ENCODE data around the gene GATC. TPM values are rescaled to one million over a fixed set of nuclear protein-coding genes. Genes with fewer than 3 reads are reported as not detected.
"Not testable (repeated sequence)": the region's sequence is repeated elsewhere in the genome, so short reads cannot be mapped to it uniquely, and the experiment has no call there.

Gene GATC
- polyA plus RNA-seq, 3 donors = 29.8 to 43.3 (median 41.9) TPM

- no peak for DNase-seq
These were observed 17.5 kb upstream of the GATC start for GRCh38 chr12:120428597-120429229.

DNA sequence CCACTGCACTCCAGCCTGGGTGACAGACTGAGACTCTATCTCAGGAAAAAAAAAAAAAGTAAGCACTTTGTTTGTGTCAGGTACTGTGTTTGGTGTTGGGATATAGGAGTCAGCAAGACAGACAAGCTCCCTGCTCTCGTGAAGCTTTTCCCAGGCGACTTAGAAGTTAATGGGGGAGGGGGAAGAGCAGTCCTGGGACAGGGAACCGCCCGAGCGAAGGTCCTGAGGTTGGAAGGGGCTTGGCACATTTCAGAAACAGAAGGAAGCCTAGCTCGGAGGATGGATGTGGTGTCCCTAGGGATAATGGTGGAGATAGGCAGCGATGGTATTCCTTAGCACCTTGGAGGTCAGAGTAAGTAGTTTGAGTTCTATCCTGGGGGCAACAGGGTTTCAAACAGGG is 16.9 kb upstream of the GATC start:
- no peak for DNase-seq

DNA sequence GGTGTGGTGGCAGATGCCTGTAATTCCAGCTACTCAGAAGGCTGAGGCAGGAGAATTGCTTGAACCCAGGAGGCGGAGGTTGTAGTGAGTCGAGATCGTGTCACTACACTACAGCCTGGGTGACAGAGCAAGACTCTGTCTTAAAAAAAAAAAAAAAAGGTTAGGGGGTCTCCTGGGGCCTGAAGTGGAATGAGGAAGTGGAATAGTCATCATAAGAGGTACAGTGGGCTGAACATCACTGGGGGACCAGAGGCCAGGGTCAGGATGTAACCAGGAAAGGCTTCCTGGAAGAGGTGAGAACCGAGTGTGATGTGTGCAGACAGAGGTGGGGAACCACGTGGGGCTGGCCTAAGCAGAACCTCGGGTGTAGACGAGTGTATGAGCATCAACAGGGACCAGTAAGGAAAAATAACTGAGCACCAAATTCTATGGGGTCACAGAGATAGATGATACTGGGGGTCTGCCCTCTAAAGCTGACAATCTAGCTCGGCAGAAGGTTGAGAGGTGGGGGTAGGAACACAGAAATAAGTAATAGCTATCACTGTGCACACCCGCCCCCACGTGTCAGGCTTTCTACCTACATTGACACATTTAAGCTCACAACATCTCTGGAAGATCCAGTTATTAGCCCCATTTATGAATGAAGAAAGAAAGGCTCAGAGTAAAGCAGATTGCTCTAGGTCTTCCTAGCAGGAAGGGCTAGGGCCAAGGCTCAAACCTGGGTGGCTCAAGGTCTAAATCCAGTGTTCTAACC is 13.3 kb upstream of the GATC start:
- no peak for DNase-seq

DNA sequence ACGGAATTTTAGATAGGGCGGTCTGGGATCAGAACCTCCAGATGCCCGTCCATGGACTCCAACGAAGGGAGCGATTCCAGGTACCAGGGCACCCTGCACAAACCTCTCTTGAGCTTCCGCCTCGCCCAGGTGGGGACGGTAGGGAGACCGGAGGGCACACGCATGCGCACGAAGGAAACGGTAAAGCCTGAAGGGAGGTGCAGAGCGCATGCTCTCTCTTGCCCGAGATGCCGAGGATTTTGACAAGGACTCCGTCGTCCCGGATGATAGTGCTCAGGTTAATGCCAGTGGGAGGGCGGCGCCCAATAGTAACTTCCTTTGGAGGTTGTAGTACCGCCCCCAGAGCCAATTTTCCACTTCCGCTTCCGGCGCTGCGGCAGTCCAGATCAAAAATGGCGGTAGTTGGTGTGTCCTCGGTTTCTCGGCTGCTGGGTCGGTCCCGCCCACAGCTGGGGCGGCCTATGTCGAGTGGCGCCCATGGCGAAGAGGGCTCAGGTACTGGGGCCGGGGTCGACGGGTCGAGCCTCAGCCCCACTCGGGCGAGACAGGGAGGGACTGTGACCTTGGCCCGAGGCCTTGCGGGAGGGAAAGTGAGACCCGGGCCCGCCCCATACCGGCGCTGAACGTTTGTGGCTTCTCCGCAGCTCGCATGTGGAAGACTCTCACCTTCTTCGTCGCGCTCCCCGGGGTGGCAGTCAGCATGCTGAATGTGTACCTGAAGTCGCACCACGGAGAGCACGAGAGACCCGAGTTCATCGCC is 8.3 kb upstream of the GATC start, which contains the start of gene COX6A1:
Gene COX6A1, plus strand, starts transcription at position 379 of the 760 bp plus-strand sequence. Its CDS starts 14 bp downstream, at position 393.
- DNase-seq = peak; percentile 98

GRCh38 chr12:120438495-120439198 is 7.6 kb upstream of the GATC start:
- no peak for DNase-seq

DNA sequence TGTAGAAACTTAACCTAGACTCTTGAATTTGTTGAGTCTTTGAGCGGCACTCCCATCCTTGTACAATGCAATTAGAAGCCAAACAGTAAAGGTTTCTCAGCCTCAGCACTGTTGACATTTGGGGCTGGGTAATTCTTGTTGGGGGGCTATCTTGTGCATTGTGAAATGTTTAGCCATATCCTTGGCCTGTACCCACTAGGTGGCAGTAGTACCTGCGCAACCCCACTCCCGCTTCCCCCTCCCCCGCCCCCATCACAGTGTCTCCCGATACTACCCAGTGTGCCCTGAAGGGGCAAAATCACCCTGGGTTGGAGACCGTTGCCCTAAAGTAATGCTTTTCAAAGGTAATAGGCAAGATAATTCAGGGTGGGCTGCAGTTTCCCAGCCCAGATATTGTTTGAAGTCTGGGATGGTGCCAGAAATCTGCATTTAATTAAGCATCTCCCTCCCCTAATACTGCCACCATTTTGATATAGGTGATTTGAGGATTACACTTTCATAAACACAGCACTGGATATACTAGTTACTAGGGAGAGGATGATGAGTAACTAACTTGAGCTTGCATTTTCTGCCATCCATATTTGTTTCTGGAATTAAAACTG is 6.5 kb upstream of the GATC start:
- DNase-seq = peak; percentile 53

- no peak for DNase-seq
These were observed 1.6 kb upstream of the GATC start for GRCh38 chr12:120444676-120445075.

GRCh38 chr12:120446844-120447178 is 567 bp downstream of the GATC start:
- not testable (repeated sequence) for DNase-seq

DNA sequence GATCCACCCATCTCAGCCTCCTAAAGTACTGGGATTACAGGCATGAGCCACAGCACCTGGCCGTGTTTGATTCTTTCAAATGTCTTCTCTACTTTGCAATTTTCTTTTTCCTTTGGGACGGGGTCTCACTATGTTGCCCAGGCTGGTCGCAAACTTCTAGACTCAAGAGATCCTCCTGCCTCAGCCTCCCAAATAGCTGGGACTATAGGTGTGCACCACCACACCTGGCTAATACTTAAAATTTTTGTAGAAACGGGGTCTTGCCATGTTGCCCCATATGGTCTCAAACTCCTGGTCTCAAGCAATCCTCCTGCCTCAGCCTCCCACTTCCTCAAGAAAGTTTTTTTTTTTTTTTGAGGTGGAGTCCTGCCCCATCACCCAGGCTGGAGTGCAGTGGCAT is 1.7 kb downstream of the GATC start:
- DNase-seq = no peak

- DNase-seq = not testable (repeated sequence)
These were observed 6.3 kb downstream of the GATC start for GRCh38 chr12:120452524-120452923.

- DNase-seq = no peak
These were observed 7.0 kb downstream of the GATC start for GRCh38 chr12:120453060-120453750.

GRCh38 chr12:120453977-120454376 is 7.7 kb downstream of the GATC start:
- no peak for DNase-seq

DNA sequence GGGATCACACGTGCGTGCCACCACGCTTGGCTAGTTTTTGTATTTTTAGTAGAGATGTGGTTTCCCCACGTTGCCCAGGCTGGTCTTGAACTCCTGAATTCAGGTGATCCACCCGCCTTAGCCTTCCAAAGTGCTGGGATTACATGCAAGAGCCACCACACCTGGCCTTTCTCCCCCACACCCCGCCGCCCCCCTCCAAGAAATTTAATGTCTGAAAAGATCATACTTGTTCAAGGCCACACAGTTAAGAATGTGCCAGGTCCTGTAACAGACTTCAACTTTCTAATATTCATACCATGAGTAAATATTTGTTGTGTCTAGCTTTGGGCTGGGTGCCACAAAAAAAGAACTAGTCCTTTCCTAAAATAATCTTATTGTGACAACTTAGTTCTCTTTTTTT is 9.1 kb downstream of the GATC start:
- DNase-seq = no peak

GRCh38 chr12:120457133-120457532 is 10.9 kb downstream of the GATC start:
- DNase-seq = no peak

DNA sequence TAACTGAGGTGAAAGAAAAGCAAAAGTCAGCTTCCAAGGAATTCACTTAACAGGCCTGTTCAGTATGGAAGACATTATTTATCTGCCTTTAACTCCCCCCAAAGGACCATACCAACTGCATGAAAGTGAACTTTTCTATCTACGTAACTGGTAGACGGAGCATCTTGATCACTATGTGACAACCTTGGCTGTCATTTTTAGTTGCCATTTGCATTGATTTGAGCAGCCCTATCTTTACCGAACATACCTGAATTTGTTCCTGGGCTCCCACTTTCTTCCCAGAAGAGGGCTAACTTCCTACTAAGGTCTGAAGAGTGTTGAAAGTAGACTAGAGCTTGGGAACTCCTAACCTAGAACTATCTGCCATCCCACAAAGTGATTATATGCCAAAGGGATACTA is 13.9 kb downstream of the GATC start:
- DNase-seq = no peak

DNA sequence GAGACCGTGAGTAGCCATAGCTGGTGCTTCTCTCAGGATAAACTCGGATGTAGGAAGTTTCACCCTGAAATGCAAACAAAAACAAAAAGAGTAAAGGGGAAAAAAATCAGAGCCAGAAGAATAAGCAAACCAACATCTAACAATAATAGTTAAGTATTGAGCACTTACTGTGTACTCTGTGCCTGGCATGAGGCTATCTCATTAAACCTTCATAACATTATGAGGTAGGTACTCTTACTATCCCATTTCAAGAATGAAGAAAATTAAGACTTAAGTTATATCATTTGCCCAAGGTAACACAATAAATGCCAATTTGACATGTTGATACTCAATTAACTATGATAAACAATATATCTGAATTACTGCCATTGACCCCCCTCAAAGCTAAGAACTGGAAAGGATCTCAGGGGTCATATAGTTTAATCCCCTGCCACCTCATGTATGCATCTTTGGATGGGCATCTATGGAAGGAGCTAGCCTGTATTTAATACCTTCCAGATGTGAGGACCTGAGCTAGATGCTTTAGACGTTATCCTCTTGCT is 15.9 kb downstream of the GATC start:
- no peak for DNase-seq

GRCh38 chr12:120463712-120464111 is 17.5 kb downstream of the GATC start:
- no peak for DNase-seq

- DNase-seq = no peak
These were observed 19.5 kb downstream of the GATC start for GRCh38 chr12:120465756-120466155.

DNA sequence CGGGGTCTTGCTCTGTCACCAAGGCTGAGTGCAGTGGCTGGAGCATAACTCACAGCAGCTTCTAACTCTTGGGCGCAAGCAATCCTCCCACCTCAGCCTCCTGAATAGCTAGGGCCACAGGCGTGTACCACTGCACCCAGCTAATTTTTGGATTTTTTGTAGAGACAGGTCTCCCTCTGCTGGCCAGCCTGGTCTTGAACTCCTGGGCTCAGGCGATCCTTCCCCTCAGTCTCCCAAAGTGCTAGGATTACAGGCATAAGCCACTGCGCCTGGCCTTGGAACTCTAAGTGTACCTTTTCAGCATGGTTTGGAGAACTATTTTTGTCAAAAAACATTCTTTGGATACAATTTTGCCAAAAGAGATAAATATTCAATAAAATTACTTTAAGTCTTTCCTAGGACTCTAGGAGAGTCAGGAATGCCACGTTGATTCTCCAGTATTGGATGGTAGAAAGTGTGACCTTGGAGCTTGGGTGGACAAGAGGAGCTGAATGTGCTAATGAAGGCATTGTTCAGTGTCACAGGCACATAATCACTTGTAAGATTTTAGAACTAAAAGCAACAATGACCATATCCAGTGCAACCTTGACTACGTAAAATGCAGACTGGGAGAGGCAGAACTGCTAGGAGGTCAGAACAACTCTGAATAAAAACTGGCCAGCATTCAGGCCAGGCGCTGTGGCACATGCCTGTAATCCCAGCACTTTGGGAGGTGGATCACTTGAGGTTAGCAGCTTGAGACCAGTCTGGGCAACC is 20.5 kb downstream of the GATC start:
- DNase-seq = no peak

DNA sequence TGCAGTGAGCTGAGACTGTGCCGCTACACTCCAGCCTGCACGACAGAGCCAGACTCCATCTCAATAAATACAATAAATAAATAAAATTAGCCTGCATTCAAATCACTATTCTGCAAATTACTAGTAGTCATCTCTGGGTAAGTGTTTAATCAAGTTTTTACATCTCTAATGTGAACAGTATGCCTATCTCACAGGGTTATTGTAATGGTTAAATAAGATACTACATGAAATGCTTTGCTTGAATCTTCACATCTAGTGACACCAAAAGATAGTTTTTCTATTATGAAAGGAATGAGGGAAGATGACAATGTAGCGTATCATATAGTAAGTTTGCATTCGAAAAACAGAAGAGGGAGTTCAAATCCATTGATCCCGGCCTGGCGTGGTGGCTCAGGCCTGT is 21.2 kb downstream of the GATC start:
- no peak for DNase-seq
